ENCODE data around the gene KLHDC3. TPM values are rescaled to one million over a fixed set of nuclear protein-coding genes. Genes with fewer than 3 reads are reported as not detected.

The KLHDC3 gene
- polyA plus RNA-seq, 3 donors = 51.9 to 141 (median 106) TPM

DNA sequence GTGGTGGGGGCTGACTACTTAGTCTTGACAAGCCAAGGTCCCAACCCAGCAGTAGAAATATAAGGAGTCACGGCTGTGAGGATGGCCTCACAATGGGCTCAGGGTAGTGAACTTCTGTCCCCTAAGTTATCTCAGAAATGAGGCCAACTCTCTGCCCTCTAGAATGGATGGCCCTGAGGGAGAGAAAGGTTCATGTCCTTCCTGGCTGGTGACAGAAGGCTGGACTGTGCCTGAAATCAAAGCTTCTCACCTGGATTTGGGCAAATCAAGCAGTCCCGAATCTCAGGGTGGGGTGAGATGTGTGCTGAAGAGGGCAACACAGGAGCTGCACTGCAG, 20.1 kb downstream of the KLHDC3 start:
- Mint-ChIP-seq H3K27ac (peak overlapping the region in 1 of 7 donors; percentile 35), H3K4me1 (no peaks in the 10 kb centered on the region), H3K4me3 (no peak overlapping the region), H3K27me3 (ENCODE audit: low read depth in 3 of 3) (peaks cover 0 to 7% (median 0%) of the 10 kb centered on the region in 3 donors), H3K9me3 (peaks cover 0 to 3% (median 0%) of the 10 kb centered on the region in 7 donors), H3K36me3 (peaks cover 50 to 90% of the 10 kb centered on the region in 2 donors)
- Histone ChIP-seq H3K4me3 (replicated peaks in 1 of 3; ENCODE audit: low read depth in 2 of 3, low read length in 3 of 3) (no peak overlapping the region), H2AFZ (ENCODE audit: insufficient read depth, low read depth, low read length, poor library complexity, severe bottlenecking) (no peak overlapping the region), H4K20me1 (ENCODE audit: insufficient read depth, low read length) (no peaks in the 10 kb centered on the region), H3K9me3 (replicated peaks in 1 of 2; ENCODE audit: control insufficient read depth in 1 of 2, insufficient read depth in 1 of 2, low read length in 2 of 2) (no peaks in the 10 kb centered on the region), H3K4me2 (replicated peaks; ENCODE audit: extremely low read depth, low read length, poor library complexity, severe bottlenecking) (no peak overlapping the region), H3K36me3 (replicated peaks in 1 of 2; ENCODE audit: control insufficient read depth in 1 of 2, insufficient read depth in 2 of 2, low read length in 2 of 2) (peaks cover 49 to 87% of the 10 kb centered on the region in 2 donors), H3K79me2 (ENCODE audit: insufficient read depth, low read length) (no peaks in the 10 kb centered on the region), H3K27ac (ENCODE audit: low read depth in 1 of 2, low read length in 2 of 2) (no peak overlapping the region), H3K9ac (ENCODE audit: insufficient read depth, low read length, poor library complexity, severe bottlenecking) (no peak overlapping the region), H3K4me1 (ENCODE audit: control insufficient read depth in 1 of 2, insufficient read depth in 2 of 2, low read length in 2 of 2) (no peaks in the 10 kb centered on the region), H3K27me3 (ENCODE audit: control insufficient read depth in 2 of 2, insufficient read depth in 2 of 2, low read length in 2 of 2) (no peaks in the 10 kb centered on the region)
- intact Hi-C loops (cut with micrococcal nuclease) = no loop called here
- TF ChIP-seq, protein P1, sequence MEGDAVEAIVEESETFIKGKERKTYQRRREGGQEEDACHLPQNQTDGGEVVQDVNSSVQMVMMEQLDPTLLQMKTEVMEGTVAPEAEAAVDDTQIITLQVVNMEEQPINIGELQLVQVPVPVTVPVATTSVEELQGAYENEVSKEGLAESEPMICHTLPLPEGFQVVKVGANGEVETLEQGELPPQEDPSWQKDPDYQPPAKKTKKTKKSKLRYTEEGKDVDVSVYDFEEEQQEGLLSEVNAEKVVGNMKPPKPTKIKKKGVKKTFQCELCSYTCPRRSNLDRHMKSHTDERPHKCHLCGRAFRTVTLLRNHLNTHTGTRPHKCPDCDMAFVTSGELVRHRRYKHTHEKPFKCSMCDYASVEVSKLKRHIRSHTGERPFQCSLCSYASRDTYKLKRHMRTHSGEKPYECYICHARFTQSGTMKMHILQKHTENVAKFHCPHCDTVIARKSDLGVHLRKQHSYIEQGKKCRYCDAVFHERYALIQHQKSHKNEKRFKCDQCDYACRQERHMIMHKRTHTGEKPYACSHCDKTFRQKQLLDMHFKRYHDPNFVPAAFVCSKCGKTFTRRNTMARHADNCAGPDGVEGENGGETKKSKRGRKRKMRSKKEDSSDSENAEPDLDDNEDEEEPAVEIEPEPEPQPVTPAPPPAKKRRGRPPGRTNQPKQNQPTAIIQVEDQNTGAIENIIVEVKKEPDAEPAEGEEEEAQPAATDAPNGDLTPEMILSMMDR (IDR thresholded peaks at IDR 0.05) = no peak
- 100% methylated on average over 1 of the region's 2 CpGs for WGBS (ENCODE audit: insufficient coverage)
- no peak for DNase-seq

DNA sequence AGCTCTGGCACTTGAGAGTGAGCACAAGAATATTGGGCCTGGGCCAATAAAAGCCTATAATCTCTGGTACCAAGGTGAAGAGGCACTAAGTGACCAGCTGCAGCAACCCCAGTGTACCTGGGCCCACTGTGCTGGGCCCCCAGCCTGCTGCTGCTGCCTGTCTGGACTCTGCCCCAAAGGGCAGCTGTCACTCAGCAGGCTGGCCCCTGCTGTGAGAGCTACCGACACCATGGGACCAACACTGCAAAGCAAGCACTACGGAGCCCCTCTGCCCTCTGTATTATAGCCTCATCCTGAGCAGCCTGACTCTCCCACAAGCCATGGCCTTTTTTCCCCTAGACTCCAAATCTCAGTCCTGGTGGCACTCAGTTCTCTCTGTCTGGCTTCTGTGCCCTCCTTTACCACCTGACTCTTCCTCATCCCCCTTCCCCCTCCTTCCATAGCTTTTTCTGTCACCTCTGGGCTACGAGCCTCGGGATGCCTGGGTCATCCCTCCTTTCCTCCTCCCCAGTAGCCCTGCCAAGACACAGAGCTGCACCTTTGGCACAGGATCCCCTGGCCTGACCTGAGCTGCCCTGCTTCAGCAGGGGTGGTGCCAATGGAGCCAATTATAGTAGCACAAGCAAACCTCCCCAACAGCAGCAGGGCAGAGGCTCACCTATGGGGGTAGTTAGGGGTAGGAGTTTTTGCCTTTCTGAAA, 21.6 kb downstream of the KLHDC3 start:
- Mint-ChIP-seq H3K4me1 (no peaks in the 10 kb centered on the region), H3K4me3 (no peak overlapping the region), H3K27ac (peak overlapping the region in 1 of 7 donors; percentile 15), H3K9me3 (no peaks in the 10 kb centered on the region), H3K27me3 (ENCODE audit: low read depth in 3 of 3) (peaks cover 0 to 7% (median 0%) of the 10 kb centered on the region in 3 donors), H3K36me3 (peaks cover 53 to 92% of the 10 kb centered on the region in 2 donors)
- Histone ChIP-seq H3K4me3 (replicated peaks in 1 of 3; ENCODE audit: low read depth in 2 of 3, low read length in 3 of 3) (no peak overlapping the region), H3K4me2 (replicated peaks; ENCODE audit: extremely low read depth, low read length, poor library complexity, severe bottlenecking) (no peak overlapping the region), H3K9me3 (replicated peaks in 1 of 2; ENCODE audit: control insufficient read depth in 1 of 2, insufficient read depth in 1 of 2, low read length in 2 of 2) (no peaks in the 10 kb centered on the region), H3K27me3 (ENCODE audit: control insufficient read depth in 2 of 2, insufficient read depth in 2 of 2, low read length in 2 of 2) (no peaks in the 10 kb centered on the region), H2AFZ (ENCODE audit: insufficient read depth, low read depth, low read length, poor library complexity, severe bottlenecking) (no peak overlapping the region), H3K9ac (ENCODE audit: insufficient read depth, low read length, poor library complexity, severe bottlenecking) (no peak overlapping the region), H3K36me3 (replicated peaks in 1 of 2; ENCODE audit: control insufficient read depth in 1 of 2, insufficient read depth in 2 of 2, low read length in 2 of 2) (peaks cover 39 to 85% of the 10 kb centered on the region in 2 donors), H3K4me1 (ENCODE audit: control insufficient read depth in 1 of 2, insufficient read depth in 2 of 2, low read length in 2 of 2) (no peaks in the 10 kb centered on the region), H3K79me2 (ENCODE audit: insufficient read depth, low read length) (no peaks in the 10 kb centered on the region), H3K27ac (ENCODE audit: low read depth in 1 of 2, low read length in 2 of 2) (no peak overlapping the region), H4K20me1 (ENCODE audit: insufficient read depth, low read length) (no peaks in the 10 kb centered on the region)
- WGBS (ENCODE audit: insufficient coverage) = 100% methylated on average over 1 of the region's 4 CpGs
- intact Hi-C loops (cut with micrococcal nuclease) = no loop called here
- no peak for DNase-seq
- TF ChIP-seq, protein P1 (IDR thresholded peaks at IDR 0.05) = no peak

Data from CD14-positive monocyte (primary cell).